HG03571 (cell line): ENCODE results near the gene PLPPR2.
"Not testable (repeated sequence)": the region's sequence is repeated elsewhere in the genome, so short reads cannot be mapped to it uniquely, and the experiment has no call there.

Experiments
- ATAC-seq: cut with Tn5 transposase; IDR thresholded peaks from one replicate; pipeline ENCODE4 v1.9.1; 2021; ENCODE audit not compliant: unreplicated experiment

PLPPR2 gene

GRCh38 chr19:11390933-11391680 is 35.9 kb downstream of the PLPPR2 start:
- no peak for ATAC-seq

- ATAC-seq: no peak
Observed at GRCh38 chr19:11397089-11397610, 41.9 kb downstream of the PLPPR2 start.

GRCh38 chr19:11399667-11400066 is 44.4 kb downstream of the PLPPR2 start:
- no peak for ATAC-seq

- no peak for ATAC-seq
Observed at GRCh38 chr19:11400798-11401197, 45.6 kb downstream of the PLPPR2 start.

- ATAC-seq: no peak
Observed at GRCh38 chr19:11401808-11402543, 46.7 kb downstream of the PLPPR2 start.

GRCh38 chr19:11404588-11405222 is 49.5 kb downstream of the PLPPR2 start:
- ATAC-seq: no peak

- ATAC-seq: no peak
Observed at GRCh38 chr19:11405846-11406643, 50.8 kb downstream of the PLPPR2 start.

- not testable (repeated sequence) for ATAC-seq
Observed at GRCh38 chr19:11406703-11407236, 51.5 kb downstream of the PLPPR2 start.

GRCh38 chr19:11408591-11408990 is 53.4 kb downstream of the PLPPR2 start:
- no peak for ATAC-seq

GRCh38 chr19:11410682-11411081 is 55.5 kb downstream of the PLPPR2 start:
- no peak for ATAC-seq

GRCh38 chr19:11414544-11414943 is 59.3 kb downstream of the PLPPR2 start:
- no peak for ATAC-seq
